ENCODE data around the gene ADARB2.

DNA sequence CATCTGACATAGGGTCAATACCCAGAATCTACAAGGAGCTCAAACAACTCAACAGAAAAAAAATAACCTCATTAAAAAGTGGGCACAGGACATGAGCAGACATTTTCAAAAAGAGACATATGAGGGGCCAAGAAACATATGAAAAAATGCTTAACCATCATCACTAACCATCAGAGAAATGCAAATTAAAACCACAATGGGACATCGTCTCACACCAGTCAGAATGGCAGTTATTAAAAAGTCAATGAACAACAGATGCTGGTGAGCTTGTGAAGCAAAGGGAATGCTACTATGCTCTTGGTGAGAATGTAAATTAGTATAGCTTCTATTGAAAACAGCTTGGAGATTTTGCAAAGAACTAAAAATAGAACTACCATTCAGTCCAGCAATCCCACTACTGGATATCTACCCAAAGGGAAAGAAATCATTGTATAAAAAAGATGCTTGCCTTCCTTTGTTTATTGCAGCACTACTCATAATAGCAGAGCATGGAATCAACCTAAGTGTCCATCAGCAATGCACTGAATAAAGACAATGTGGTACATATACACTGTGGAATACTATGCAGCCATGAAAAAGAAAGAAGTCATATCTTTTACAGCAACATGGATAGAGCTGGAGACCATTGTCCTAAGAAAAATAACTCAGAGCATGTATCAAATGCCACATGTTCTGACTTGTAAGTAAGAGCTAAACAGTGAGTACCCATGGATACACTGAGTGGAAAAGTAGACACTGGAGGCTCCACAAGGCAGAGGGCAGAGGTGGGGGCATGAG lies 139.8 kb downstream of the ADARB2 start:
- TF ChIP-seq SMC3 (IDR thresholded peaks at IDR 0.05; ENCODE audit: borderline replicate concordance, low read length): no peak
- TF ChIP-seq, protein P1, sequence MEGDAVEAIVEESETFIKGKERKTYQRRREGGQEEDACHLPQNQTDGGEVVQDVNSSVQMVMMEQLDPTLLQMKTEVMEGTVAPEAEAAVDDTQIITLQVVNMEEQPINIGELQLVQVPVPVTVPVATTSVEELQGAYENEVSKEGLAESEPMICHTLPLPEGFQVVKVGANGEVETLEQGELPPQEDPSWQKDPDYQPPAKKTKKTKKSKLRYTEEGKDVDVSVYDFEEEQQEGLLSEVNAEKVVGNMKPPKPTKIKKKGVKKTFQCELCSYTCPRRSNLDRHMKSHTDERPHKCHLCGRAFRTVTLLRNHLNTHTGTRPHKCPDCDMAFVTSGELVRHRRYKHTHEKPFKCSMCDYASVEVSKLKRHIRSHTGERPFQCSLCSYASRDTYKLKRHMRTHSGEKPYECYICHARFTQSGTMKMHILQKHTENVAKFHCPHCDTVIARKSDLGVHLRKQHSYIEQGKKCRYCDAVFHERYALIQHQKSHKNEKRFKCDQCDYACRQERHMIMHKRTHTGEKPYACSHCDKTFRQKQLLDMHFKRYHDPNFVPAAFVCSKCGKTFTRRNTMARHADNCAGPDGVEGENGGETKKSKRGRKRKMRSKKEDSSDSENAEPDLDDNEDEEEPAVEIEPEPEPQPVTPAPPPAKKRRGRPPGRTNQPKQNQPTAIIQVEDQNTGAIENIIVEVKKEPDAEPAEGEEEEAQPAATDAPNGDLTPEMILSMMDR (IDR thresholded peaks at IDR 0.05 in 2 of 3, conservative IDR thresholded peaks at IDR 0.05 in 1 of 3; ENCODE audit: control insufficient read depth in 2 of 3, extremely low read depth in 1 of 3, insufficient read depth in 1 of 3, low read depth in 3 of 3, low read length in 3 of 3): no peak

Measured in GM12878 (cell line).